HepG2 (cell line): ENCODE measurements around the gene CD276. TPM values are rescaled to one million over a fixed set of nuclear protein-coding genes. Genes with fewer than 3 reads are reported as not detected.

Experiments
- ATAC-seq: fragments of 200-7000 bp; cut with Tn5 transposase; 3 replicates; pipeline ENCODE4 v1.9.1; 2020; ENCODE audit warnings: mild to moderate bottlenecking, moderate library complexity
- BruUV-seq: library from RNA; stranded (reverse); fragments of 400-500 nt; replicated peaks from 2 replicates; lab custom pipeline; 2021; lab: Mats Ljungman, UMichigan
- CTCF ChIA-PET: fragments of 300-600 bp; formaldehyde crosslinking; extraction: SDS; loops from one replicate; lab custom pipeline; 2021; ENCODE audit warnings: low total read pairs, inconsistent platforms, low intra/inter-chr PET ratio; lab: Yijun Ruan, JAX
- POLR2A ChIA-PET: fragments of 350-600 bp; sonication (Branson Sonifier 250); formaldehyde crosslinking; loops from one replicate; lab custom pipeline; 2020; ENCODE audit warnings: antibody characterized with exemption, inconsistent platforms; lab: Yijun Ruan, JAX
- DNase-seq: peaks from one replicate; pipeline ENCODE4 v3.0.0-alpha.2; 2015; ENCODE audit warnings: low spot score
- FAIRE-seq: peaks from 3 replicates; lab custom pipeline; 2011; peaks lifted over from hg19 to GRCh38; lab: Jason Lieb, UNC
- H2AFZ ChIP-seq: one replicate; pipeline ENCODE4 v1.6.1; 2011; ENCODE audit warnings: low read length, inconsistent platforms
- H3K27ac ChIP-seq: fragments of 300-600 bp; 3 replicates; pipeline ENCODE4 v1.8.0; 2011; ENCODE audit warnings: mixed run types, mild to moderate bottlenecking, mixed read lengths, low read length, inconsistent platforms; ENCODE audit not compliant: insufficient read depth; ENCODE audit errors: extremely low read length
- H3K27me3 ChIP-seq, 2 experiments: fragments of 200-600 bp in 1 of 2; 2 replicates in 1 of 2; 3 replicates in 1 of 2; pipeline versions ENCODE4 v1.6.0 to v1.8.0; 2011; ENCODE audit warnings: low read length in 2 of 2, mild to moderate bottlenecking in 2 of 2, moderate library complexity in 2 of 2, inconsistent platforms in 1 of 2; ENCODE audit not compliant: insufficient read depth in 2 of 2, control insufficient read depth in 1 of 2
- H3K36me3 ChIP-seq, 2 experiments: fragments of 200-600 bp in 1 of 2; replicated peaks in 1 of 2; 2 replicates in 1 of 2; 3 replicates in 1 of 2; pipeline versions ENCODE4 v1.5.1 to v1.8.0; 2011; ENCODE audit warnings: low read length in 2 of 2, inconsistent platforms in 1 of 2; ENCODE audit not compliant: insufficient read depth in 2 of 2, control insufficient read depth in 1 of 2
- H3K4me1 ChIP-seq: 2 replicates; pipeline ENCODE4 v1.5.1; 2012; ENCODE audit warnings: low read length, inconsistent platforms; ENCODE audit not compliant: insufficient read depth
- H3K4me2 ChIP-seq: 2 replicates; pipeline ENCODE4 v1.6.0; 2011; ENCODE audit warnings: low read depth, low read length, inconsistent platforms
- H3K4me3 ChIP-seq, 3 experiments: fragments of 200-600 bp in 1 of 3; sonication (generic), shearing (Covaris generic) in 1 of 3; replicated peaks in 1 of 3; 2 replicates each; pipeline ENCODE4 v1.5.1; 2011 to 2016; ENCODE audit warnings: low read length in 3 of 3, inconsistent platforms in 2 of 3, low read depth in 2 of 3, mild to moderate bottlenecking in 2 of 3, control low read depth in 1 of 3, mixed read lengths in 1 of 3; ENCODE audit not compliant: insufficient read depth in 1 of 3
- H3K79me2 ChIP-seq: one replicate; pipeline ENCODE4 v1.6.1; 2011; ENCODE audit warnings: low read length, inconsistent platforms; ENCODE audit not compliant: insufficient read depth
- H3K9ac ChIP-seq: 2 replicates; pipeline ENCODE4 v1.6.0; 2011; ENCODE audit warnings: mild to moderate bottlenecking, low read depth, low read length, inconsistent platforms; ENCODE audit not compliant: insufficient read depth
- H3K9me3 ChIP-seq: 2 replicates; pipeline ENCODE4 v1.5.1; 2012; ENCODE audit warnings: mild to moderate bottlenecking, low read length
- H4K20me1 ChIP-seq: 2 replicates; pipeline ENCODE4 v1.6.0; 2011; ENCODE audit warnings: inconsistent platforms, mild to moderate bottlenecking, low read length, moderate library complexity; ENCODE audit not compliant: insufficient read depth
- NPAS2 ChIP-seq: sonication (generic); formaldehyde crosslinking; IDR thresholded peaks from 2 replicates; pipeline ENCODE4 v1.8.0; 2022; ENCODE audit warnings: mild to moderate bottlenecking, missing genetic modification reagents, borderline replicate concordance
- SAFB2 ChIP-seq: sonication (generic); formaldehyde crosslinking; IDR thresholded peaks from 2 replicates; pipeline ENCODE4 v1.5.1; 2020; ENCODE audit warnings: missing genetic modification reagents, low read depth, mild to moderate bottlenecking, borderline replicate concordance
- YEATS2 ChIP-seq: sonication (generic); formaldehyde crosslinking; IDR thresholded peaks from 2 replicates; pipeline ENCODE4 v1.4.0; 2020; ENCODE audit warnings: missing genetic modification reagents, borderline replicate concordance
- ZC3H13 ChIP-seq: sonication (generic); formaldehyde crosslinking; IDR thresholded peaks from 2 replicates; pipeline ENCODE4 v1.8.1; 2023; ENCODE audit warnings: mild to moderate bottlenecking, missing genetic modification reagents, moderate library complexity
- ZNF329 ChIP-seq: sonication (generic); formaldehyde crosslinking; IDR thresholded peaks from 2 replicates; pipeline ENCODE4 v1.9.0; 2021; ENCODE audit warnings: low read depth, mild to moderate bottlenecking, missing genetic modification reagents
- ZNF749 ChIP-seq: sonication (generic); formaldehyde crosslinking; IDR thresholded peaks from 2 replicates; pipeline ENCODE4 v1.8.0; 2022; ENCODE audit warnings: mild to moderate bottlenecking, missing genetic modification reagents, moderate library complexity, borderline replicate concordance
- WGBS: methylation state at CpG from one replicate; pipeline ENCODE4 v1.1.6; 2017; ENCODE audit warnings: low lambda C conversion rate; 5-methylcytosine and 5-hydroxymethylcytosine counted together
- in situ Hi-C: cut with HindIII; loops from 2 replicates; pipeline ENCODE4 v1.10.0; 2017; ENCODE audit warnings: low pct_unique_long_range_greater_than_20kb; ENCODE audit not compliant: extremely low pct_ligation_motif_present
- intact Hi-C: fragments of 100-400 bp; cut with micrococcal nuclease; formaldehyde crosslinking; loops from one replicate; pipeline ENCODE4 v1.10.0; 2022; ENCODE audit not compliant: unreplicated experiment
- polyA plus RNA-seq, 8 experiments: library from polyadenylated mRNA; depleted of rRNA in 3 of 8; stranded (reverse) in 7 of 8; unstranded in 1 of 8; fragments of >200 nt; fragmentation: Illumina TruSeq in 4 of 8; extraction: Trizol in 4 of 8; gene quantifications; 2 replicates each; pipeline versions ENCODE4 v1.2.1 to v1.2.3, GENCODE V29; 2011 to 2016; ENCODE audit warnings: low read depth in 4 of 8, missing spikeins in 1 of 8, mixed read lengths in 1 of 8; ENCODE audit not compliant: insufficient read depth in 1 of 8
- total RNA-seq, 5 experiments: library from RNA; depleted of rRNA; stranded (reverse); fragments of >200 nt; fragmentation: Illumina TruSeq; extraction: Trizol; gene quantifications; 2 replicates each; pipeline ENCODE4 v1.2.3, GENCODE V29; 2016; ENCODE audit warnings: low read depth in 1 of 5
- TF ChIP-seq, protein P1 (sequence below): sonication (generic); formaldehyde crosslinking; IDR thresholded peaks from 2 replicates; pipeline ENCODE4 v1.4.0; 2020; ENCODE audit warnings: missing genetic modification reagents
- TF ChIP-seq, protein P2 (sequence below): sonication (generic); formaldehyde crosslinking; IDR thresholded peaks from 2 replicates; pipeline ENCODE4 v1.4.0; 2020; ENCODE audit warnings: missing genetic modification reagents
- TF ChIP-seq, protein P3 (sequence below): sonication (generic); formaldehyde crosslinking; IDR thresholded peaks from 2 replicates; pipeline ENCODE4 v1.4.0; 2020; ENCODE audit warnings: missing genetic modification reagents, borderline replicate concordance

Gene CD276
- total and polyA plus RNA-seq, 2 of the 13 experiments (the other 11 are each of a cell fraction or from before 2014, with no cell fraction given), result 24.6 to 55.2 TPM

DNA sequence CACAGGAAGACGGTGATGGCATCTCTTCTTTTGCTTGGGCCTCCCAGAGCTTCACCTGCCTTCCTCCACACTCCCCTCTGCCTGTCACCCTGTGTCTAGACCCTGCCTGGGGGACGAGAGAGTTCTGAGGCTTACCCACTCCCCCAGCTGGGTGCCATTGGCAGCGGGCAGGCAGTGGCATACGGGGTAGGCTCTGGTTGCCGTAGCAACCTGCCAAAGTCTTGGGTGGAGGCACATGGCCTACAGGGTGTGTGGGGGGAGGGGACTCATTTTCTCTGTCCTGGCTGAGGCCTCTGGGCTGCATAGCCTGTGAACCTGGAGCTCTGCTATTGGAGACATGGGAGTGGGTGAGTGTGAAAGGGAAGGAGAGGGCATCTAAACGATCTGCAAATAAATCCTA, 64.5 kb downstream of the CD276 start:
- Histone ChIP-seq H3K79me2 (no peaks in the 10 kb centered on the region), H3K9ac (no peak overlapping the region), H3K27me3 (peaks cover 7 to 42% of the 10 kb centered on the region in 2 experiments; a peak in 4 of 5 replicates), H3K36me3 (no peaks in the 10 kb centered on the region), H3K4me2 (no peak overlapping the region), H4K20me1 (peaks cover 3% of the 10 kb centered on the region; the same call in 1 of the 2 replicates), H2AFZ (no peak overlapping the region), H3K9me3 (no peaks in the 10 kb centered on the region), H3K4me3 (no peak overlapping the region), H3K4me1 (no peaks in the 10 kb centered on the region), H3K27ac (no peak overlapping the region)
- TF ChIP-seq SAFB2 (CRISPR knock-in tag), result no peak
- TF ChIP-seq, protein P1, sequence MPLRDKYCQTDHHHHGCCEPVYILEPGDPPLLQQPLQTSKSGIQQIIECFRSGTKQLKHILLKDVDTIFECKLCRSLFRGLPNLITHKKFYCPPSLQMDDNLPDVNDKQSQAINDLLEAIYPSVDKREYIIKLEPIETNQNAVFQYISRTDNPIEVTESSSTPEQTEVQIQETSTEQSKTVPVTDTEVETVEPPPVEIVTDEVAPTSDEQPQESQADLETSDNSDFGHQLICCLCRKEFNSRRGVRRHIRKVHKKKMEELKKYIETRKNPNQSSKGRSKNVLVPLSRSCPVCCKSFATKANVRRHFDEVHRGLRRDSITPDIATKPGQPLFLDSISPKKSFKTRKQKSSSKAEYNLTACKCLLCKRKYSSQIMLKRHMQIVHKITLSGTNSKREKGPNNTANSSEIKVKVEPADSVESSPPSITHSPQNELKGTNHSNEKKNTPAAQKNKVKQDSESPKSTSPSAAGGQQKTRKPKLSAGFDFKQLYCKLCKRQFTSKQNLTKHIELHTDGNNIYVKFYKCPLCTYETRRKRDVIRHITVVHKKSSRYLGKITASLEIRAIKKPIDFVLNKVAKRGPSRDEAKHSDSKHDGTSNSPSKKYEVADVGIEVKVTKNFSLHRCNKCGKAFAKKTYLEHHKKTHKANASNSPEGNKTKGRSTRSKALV (CRISPR knock-in tag), result no peak
- TF ChIP-seq ZNF749 (CRISPR knock-in tag), result no peak
- no peak for TF ChIP-seq ZC3H13
- TF ChIP-seq ZNF329 (CRISPR knock-in tag), result no peak
- no peak for TF ChIP-seq NPAS2 (CRISPR knock-in tag)
- TF ChIP-seq YEATS2 (CRISPR knock-in tag), result no peak
- TF ChIP-seq, protein P2, sequence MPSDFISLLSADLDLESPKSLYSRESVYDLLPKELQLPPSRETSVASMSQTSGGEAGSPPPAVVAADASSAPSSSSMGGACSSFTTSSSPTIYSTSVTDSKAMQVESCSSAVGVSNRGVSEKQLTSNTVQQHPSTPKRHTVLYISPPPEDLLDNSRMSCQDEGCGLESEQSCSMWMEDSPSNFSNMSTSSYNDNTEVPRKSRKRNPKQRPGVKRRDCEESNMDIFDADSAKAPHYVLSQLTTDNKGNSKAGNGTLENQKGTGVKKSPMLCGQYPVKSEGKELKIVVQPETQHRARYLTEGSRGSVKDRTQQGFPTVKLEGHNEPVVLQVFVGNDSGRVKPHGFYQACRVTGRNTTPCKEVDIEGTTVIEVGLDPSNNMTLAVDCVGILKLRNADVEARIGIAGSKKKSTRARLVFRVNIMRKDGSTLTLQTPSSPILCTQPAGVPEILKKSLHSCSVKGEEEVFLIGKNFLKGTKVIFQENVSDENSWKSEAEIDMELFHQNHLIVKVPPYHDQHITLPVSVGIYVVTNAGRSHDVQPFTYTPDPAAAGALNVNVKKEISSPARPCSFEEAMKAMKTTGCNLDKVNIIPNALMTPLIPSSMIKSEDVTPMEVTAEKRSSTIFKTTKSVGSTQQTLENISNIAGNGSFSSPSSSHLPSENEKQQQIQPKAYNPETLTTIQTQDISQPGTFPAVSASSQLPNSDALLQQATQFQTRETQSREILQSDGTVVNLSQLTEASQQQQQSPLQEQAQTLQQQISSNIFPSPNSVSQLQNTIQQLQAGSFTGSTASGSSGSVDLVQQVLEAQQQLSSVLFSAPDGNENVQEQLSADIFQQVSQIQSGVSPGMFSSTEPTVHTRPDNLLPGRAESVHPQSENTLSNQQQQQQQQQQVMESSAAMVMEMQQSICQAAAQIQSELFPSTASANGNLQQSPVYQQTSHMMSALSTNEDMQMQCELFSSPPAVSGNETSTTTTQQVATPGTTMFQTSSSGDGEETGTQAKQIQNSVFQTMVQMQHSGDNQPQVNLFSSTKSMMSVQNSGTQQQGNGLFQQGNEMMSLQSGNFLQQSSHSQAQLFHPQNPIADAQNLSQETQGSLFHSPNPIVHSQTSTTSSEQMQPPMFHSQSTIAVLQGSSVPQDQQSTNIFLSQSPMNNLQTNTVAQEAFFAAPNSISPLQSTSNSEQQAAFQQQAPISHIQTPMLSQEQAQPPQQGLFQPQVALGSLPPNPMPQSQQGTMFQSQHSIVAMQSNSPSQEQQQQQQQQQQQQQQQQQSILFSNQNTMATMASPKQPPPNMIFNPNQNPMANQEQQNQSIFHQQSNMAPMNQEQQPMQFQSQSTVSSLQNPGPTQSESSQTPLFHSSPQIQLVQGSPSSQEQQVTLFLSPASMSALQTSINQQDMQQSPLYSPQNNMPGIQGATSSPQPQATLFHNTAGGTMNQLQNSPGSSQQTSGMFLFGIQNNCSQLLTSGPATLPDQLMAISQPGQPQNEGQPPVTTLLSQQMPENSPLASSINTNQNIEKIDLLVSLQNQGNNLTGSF, result no peak
- TF ChIP-seq, protein P3, sequence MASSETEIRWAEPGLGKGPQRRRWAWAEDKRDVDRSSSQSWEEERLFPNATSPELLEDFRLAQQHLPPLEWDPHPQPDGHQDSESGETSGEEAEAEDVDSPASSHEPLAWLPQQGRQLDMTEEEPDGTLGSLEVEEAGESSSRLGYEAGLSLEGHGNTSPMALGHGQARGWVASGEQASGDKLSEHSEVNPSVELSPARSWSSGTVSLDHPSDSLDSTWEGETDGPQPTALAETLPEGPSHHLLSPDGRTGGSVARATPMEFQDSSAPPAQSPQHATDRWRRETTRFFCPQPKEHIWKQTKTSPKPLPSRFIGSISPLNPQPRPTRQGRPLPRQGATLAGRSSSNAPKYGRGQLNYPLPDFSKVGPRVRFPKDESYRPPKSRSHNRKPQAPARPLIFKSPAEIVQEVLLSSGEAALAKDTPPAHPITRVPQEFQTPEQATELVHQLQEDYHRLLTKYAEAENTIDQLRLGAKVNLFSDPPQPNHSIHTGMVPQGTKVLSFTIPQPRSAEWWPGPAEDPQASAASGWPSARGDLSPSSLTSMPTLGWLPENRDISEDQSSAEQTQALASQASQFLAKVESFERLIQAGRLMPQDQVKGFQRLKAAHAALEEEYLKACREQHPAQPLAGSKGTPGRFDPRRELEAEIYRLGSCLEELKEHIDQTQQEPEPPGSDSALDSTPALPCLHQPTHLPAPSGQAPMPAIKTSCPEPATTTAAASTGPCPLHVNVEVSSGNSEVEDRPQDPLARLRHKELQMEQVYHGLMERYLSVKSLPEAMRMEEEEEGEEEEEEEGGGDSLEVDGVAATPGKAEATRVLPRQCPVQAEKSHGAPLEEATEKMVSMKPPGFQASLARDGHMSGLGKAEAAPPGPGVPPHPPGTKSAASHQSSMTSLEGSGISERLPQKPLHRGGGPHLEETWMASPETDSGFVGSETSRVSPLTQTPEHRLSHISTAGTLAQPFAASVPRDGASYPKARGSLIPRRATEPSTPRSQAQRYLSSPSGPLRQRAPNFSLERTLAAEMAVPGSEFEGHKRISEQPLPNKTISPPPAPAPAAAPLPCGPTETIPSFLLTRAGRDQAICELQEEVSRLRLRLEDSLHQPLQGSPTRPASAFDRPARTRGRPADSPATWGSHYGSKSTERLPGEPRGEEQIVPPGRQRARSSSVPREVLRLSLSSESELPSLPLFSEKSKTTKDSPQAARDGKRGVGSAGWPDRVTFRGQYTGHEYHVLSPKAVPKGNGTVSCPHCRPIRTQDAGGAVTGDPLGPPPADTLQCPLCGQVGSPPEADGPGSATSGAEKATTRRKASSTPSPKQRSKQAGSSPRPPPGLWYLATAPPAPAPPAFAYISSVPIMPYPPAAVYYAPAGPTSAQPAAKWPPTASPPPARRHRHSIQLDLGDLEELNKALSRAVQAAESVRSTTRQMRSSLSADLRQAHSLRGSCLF (CRISPR knock-in tag), result no peak
- ChIA-PET POLR2A (no interaction called here), CTCF (no interaction called here)
- in situ Hi-C loops, result no loop called here
- intact Hi-C loops, result no loop called here
- DNase-seq (no peak), ATAC-seq (no peak), FAIRE-seq (no peak)
- 0% methylated on average over 1 of the region's 6 CpGs for whole genome bisulfite sequencing
- BruUV-seq, result no TSS peak
